ENCODE measurements around the gene PLPP3.

Gene PLPP3

DNA sequence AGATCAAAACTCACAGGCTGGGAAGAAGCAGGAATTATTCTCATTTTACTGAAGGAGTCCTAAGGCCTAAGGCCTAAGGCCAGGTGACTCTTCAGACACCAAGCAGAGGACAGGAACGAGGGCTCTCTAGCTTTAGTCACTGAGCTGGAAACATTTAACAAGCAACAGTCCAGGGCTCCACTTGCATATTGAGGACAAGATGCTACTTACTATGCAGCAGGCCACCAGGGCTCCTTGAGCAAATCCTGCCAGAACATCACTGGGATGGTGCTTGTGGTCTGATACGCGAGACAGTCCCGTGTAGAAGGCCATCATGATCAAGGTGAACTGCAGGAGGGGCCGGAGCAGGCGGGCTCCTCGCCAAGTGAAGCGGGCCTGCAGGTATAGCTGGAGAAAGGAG is 67.6 kb downstream of the PLPP3 start:
- H3K4me3 ChIP-seq (ENCODE audit: low read length), result no peak overlapping the region
- H3K36me3 ChIP-seq (ENCODE audit: control insufficient read depth, insufficient read depth, low read length), result no peaks in the 10 kb centered on the region
- H3K27me3 ChIP-seq (ENCODE audit: control insufficient read depth, insufficient read depth, low read length), result no peaks in the 10 kb centered on the region
- no peaks in the 10 kb centered on the region for H3K9me3 ChIP-seq (ENCODE audit: control insufficient read depth, low read length)
- H3K9ac ChIP-seq (ENCODE audit: low read length), result no peak overlapping the region
- peaks cover 52% of the 10 kb centered on the region for H3K4me1 ChIP-seq (ENCODE audit: control insufficient read depth, insufficient read depth, low read length)

DNA sequence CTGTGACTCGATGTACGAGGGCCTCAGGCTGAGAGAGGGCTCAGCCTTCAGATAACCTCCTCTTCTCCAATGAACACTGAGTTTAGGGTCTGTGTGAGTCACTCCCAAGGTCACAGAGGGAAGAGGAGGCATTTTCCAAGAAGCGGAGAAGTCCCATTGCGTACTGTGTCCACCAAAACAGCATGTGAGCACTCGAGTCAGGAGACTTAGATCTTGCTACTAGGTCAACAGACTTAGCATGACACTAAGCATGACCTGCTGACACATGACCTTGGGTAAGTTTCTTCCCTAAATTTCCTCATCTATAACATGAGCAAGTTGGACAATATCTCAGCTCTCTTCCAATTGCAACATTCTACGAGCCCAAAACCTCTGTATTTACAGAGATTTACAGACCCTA is 68.0 kb downstream of the PLPP3 start:
- H3K36me3 ChIP-seq (ENCODE audit: control insufficient read depth, insufficient read depth, low read length), result no peaks in the 10 kb centered on the region
- no peaks in the 10 kb centered on the region for H3K9me3 ChIP-seq (ENCODE audit: control insufficient read depth, low read length)
- no peak overlapping the region for H3K4me3 ChIP-seq (ENCODE audit: low read length)
- H3K4me1 ChIP-seq (ENCODE audit: control insufficient read depth, insufficient read depth, low read length), result peaks cover 52% of the 10 kb centered on the region
- H3K27me3 ChIP-seq (ENCODE audit: control insufficient read depth, insufficient read depth, low read length), result no peaks in the 10 kb centered on the region
- no peak overlapping the region for H3K9ac ChIP-seq (ENCODE audit: low read length)

DNA sequence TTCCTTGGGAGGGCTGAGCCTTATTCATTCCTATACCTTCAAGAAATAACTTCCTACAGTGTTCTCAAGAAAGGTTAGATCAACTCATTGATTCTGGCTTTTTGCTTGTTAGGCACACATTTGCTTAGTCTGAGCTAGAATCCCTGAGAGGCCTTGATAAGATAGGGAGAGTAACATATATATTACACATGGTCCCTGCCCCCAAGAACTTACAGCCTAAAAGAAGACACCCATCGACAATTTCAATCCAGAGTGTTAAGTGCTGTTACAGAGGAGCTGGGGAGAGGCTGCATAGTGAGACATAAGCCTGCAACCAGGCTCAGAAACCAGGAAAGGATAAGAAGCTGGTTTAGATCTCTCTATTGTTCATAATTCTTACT is 68.7 kb downstream of the PLPP3 start:
- H3K27me3 ChIP-seq (ENCODE audit: control insufficient read depth, insufficient read depth, low read length), result no peaks in the 10 kb centered on the region
- H3K4me3 ChIP-seq (ENCODE audit: low read length), result no peak overlapping the region
- no peak overlapping the region for H3K9ac ChIP-seq (ENCODE audit: low read length)
- peaks cover 52% of the 10 kb centered on the region for H3K4me1 ChIP-seq (ENCODE audit: control insufficient read depth, insufficient read depth, low read length)
- no peaks in the 10 kb centered on the region for H3K9me3 ChIP-seq (ENCODE audit: control insufficient read depth, low read length)
- peaks cover 5% of the 10 kb centered on the region for H3K36me3 ChIP-seq (ENCODE audit: control insufficient read depth, insufficient read depth, low read length)

DNA sequence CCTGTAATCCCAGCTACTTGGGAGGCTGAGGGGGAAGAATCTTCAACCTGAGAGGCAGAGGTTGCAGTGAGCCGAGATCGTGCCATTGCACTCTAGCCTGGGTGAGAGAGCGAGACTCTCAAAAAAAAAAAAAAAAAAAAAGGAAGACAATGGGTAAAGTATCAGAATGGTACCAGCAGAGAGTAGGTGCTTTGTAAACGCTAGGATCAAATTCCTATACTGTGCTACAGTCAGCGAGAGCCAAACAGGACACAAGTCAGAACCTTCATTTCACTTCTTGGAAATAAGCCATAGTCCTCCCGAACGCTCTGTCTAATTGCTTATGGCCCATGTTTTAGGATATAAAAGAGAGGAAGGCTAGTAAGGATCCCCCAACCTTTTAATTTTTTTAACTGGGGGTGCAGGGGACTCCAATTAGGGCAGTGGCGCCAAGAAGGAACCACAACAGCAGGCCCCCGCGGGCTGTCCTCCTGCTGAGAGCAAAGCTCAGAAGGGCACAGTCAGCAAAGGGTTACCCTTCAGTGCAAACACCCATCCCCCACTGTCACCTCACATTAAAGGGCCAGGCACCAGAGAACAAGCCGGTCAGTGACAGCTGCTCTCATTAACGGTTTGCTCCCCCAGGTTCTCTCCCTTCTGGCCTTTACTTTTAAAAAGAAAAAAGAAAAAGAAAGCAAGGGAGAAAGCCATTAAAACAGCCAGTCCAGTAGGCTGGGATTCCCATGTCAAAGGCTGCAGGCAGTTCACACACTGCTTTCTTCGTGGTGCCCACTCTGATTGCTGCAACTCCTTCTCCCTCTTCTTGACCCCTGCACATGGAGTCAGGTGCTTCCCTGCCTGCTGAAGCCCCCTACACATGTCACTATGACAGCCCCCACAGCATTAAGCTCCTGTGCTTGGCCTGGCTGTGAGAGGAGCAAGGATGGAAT is 69.4 kb downstream of the PLPP3 start:
- Histone ChIP-seq H3K36me3 (ENCODE audit: control insufficient read depth, insufficient read depth, low read length) (peaks cover 5% of the 10 kb centered on the region), H3K9ac (ENCODE audit: low read length) (no peak overlapping the region), H3K9me3 (ENCODE audit: control insufficient read depth, low read length) (no peaks in the 10 kb centered on the region), H3K27me3 (ENCODE audit: control insufficient read depth, insufficient read depth, low read length) (no peaks in the 10 kb centered on the region), H3K4me3 (ENCODE audit: low read length) (no peak overlapping the region), H3K4me1 (ENCODE audit: control insufficient read depth, insufficient read depth, low read length) (peaks cover 46% of the 10 kb centered on the region)

DNA sequence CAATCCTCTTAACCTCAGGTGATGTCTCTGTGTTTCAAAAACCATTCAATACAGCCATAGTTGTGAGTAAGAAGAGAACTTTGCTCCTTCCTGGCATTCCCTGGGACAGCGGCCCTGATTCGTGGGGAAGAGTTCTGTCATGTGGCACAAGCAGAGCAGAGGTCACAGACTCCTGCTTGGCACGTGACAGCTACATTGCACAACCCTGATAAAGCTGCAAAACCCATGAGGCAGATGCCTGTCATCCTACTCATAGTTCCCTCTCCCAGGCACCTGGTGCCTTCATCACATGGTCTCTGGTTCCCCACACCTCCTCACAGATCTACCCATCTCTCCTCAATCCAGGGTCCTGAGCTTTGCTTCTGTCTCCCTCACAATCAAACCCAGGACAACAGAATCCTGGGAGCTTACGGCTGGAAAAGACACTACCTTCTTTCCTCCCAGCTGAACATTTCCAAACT is 70.8 kb downstream of the PLPP3 start:
- Histone ChIP-seq H3K4me3 (ENCODE audit: low read length) (no peak overlapping the region), H3K9me3 (ENCODE audit: control insufficient read depth, low read length) (no peaks in the 10 kb centered on the region), H3K9ac (ENCODE audit: low read length) (no peak overlapping the region), H3K27me3 (ENCODE audit: control insufficient read depth, insufficient read depth, low read length) (no peaks in the 10 kb centered on the region), H3K4me1 (ENCODE audit: control insufficient read depth, insufficient read depth, low read length) (peaks cover 41% of the 10 kb centered on the region), H3K36me3 (ENCODE audit: control insufficient read depth, insufficient read depth, low read length) (peaks cover 5% of the 10 kb centered on the region)

DNA sequence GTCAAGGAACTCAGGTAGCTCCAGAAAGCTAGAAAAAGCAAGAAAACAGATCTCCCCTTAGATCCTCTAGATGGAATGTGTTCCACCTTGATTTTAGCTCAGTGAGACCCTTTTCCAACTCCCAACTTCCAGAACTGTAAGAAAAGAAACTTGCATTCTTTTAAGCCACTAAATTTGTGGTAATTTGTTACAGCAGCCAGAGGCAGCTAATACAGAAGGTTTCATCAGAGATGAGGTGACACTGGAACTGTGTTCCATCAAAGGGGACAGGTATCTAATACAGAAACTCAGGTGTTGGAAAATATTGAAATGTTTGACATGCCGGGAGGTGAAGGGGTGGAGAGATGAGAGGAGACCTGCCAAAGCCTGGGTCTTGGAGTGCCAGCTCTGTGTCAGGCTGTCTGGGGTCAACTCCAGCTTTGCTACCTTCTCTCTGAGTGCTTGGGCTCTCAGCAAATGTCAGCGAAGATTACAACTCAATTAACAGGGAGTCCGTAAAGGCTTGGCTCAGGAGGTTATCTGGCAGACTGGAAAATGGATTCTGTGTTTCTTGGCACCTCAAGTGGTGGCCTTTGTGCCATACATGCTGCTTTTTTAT is 71.3 kb downstream of the PLPP3 start:
- Histone ChIP-seq H3K4me3 (ENCODE audit: low read length) (no peak overlapping the region), H3K27me3 (ENCODE audit: control insufficient read depth, insufficient read depth, low read length) (no peaks in the 10 kb centered on the region), H3K9me3 (ENCODE audit: control insufficient read depth, low read length) (no peaks in the 10 kb centered on the region), H3K4me1 (ENCODE audit: control insufficient read depth, insufficient read depth, low read length) (peaks cover 41% of the 10 kb centered on the region), H3K36me3 (ENCODE audit: control insufficient read depth, insufficient read depth, low read length) (peaks cover 5% of the 10 kb centered on the region), H3K9ac (ENCODE audit: low read length) (no peak overlapping the region)

DNA sequence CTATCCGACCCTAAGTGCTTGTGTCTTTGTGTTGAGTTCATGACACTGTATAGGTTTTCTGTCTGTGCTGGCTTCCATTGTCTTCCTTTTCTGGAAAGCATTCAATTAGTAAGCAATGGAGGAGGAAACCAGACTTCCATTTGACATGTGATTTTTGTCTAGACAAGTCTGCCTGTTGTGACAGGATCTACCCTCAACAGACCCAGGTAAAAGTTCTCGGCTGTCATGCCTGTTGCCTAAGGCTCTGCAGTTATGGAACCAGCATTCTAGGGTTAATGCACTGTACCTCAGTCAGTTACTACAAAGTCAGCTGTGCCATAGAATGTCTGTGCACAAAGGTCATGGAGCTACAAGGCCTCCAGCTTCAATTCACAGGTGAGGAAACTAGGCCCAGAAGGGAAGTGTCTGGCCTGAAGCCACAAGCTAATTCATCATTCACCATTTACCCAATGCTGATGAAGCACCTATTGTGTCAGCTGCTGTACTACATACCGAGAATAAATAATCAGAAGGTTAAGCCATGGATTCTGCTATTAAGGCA is 72.3 kb downstream of the PLPP3 start:
- H3K9me3 ChIP-seq (ENCODE audit: control insufficient read depth, low read length), result no peaks in the 10 kb centered on the region
- H3K36me3 ChIP-seq (ENCODE audit: control insufficient read depth, insufficient read depth, low read length), result peaks cover 5% of the 10 kb centered on the region
- H3K4me1 ChIP-seq (ENCODE audit: control insufficient read depth, insufficient read depth, low read length), result peaks cover 41% of the 10 kb centered on the region
- no peaks in the 10 kb centered on the region for H3K27me3 ChIP-seq (ENCODE audit: control insufficient read depth, insufficient read depth, low read length)
- no peak overlapping the region for H3K4me3 ChIP-seq (ENCODE audit: low read length)
- H3K9ac ChIP-seq (ENCODE audit: low read length), result no peak overlapping the region

DNA sequence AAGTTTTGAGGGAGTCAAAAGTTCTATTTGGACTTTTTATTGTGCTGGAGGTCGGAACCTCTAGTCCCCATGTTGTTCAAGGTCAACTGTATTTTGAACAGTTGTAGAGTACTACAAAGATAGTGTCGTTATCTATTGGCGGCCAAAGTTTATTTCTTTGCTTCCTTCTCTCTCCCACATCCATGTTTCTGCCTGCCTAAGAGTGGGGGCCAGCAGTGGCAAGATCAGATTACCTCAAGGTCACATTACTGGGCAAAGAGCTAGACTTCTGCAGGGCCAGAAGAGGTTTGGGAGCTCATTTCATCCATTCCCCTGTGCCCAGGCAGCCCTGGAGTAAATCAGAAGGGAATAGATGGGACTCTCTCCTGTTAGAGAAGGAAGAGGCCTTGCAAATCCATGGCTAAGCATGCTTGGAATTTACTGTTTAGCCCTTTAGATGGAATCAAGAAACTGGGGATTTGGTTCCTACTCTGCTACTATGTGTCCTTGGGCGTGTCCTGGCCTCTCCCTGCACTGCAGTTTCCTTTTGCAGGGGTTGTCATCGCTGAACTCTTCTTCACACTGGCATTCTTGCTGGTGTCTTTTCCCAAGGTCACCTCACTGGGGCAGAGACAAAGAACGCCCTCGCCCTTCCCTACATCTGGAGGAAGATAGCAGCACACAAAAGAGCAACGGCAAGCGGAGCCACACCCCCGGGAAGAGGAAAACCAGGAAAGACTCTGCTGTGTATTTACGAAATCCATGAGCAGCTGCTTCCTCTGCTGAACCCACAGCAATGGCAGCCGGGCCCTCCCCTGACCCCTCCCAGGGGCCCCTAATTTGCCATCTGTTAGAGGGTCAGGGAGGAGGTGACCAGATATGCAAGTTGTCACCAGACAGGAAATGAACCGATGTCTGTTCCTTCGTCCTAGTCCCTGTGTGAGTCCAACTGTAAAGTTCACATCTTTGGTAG is 73.3 kb downstream of the PLPP3 start:
- Histone ChIP-seq H3K27me3 (ENCODE audit: control insufficient read depth, insufficient read depth, low read length) (no peaks in the 10 kb centered on the region), H3K4me3 (ENCODE audit: low read length) (no peak overlapping the region), H3K9me3 (ENCODE audit: control insufficient read depth, low read length) (no peaks in the 10 kb centered on the region), H3K36me3 (ENCODE audit: control insufficient read depth, insufficient read depth, low read length) (peaks cover 5% of the 10 kb centered on the region), H3K9ac (ENCODE audit: low read length) (no peak overlapping the region), H3K4me1 (ENCODE audit: control insufficient read depth, insufficient read depth, low read length) (peaks cover 41% of the 10 kb centered on the region)

DNA sequence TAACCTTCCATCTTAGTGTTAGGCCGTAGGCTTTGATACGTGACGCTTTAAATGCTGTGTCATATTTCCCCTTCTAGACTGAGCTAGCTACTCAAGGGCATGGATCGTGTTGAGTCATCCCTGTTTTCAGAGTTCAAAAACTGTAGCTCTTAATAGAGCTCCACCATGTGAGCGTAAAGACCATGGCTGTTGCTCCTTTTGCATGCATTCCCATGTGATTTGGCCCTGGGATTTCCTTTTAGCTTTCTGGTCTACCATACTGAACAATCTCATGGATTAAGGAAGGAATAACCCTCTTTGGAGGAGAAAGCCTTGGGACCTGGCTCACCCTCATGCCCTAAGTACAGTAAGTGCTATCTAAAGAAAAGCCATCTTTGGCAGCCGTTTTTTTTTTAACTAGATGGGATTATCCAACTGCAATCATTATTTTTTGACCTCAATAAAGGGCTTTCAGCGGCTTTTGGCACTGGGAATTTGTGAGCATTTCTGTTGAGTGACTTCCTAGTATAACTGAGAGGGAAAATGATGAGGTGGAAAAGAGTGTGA is 76.6 kb downstream of the PLPP3 start:
- peaks cover 5% of the 10 kb centered on the region for H3K36me3 ChIP-seq (ENCODE audit: control insufficient read depth, insufficient read depth, low read length)
- H3K9me3 ChIP-seq (ENCODE audit: control insufficient read depth, low read length), result no peaks in the 10 kb centered on the region

DNA sequence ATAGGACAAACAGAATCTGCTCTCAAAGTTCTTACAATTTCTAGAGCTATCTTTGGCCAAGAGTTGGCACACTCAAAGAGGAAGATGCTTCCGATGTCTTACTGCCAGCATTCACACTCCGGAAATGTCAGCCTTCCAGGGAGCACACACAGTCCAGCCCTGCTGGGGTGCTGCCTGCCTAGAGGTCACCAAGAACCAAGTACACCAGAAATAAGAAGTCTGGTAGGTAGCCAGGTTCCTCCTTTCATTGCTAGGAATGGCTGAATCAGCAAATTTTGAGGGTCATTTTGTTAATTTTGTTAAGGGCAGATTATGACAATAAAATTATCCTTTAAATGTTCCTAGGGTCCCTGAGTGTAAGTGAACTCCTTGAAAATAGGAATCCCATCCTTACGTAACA is 77.5 kb downstream of the PLPP3 start:
- Histone ChIP-seq H3K4me1 (ENCODE audit: control insufficient read depth, insufficient read depth, low read length) (peaks cover 19% of the 10 kb centered on the region), H3K36me3 (ENCODE audit: control insufficient read depth, insufficient read depth, low read length) (peaks cover 5% of the 10 kb centered on the region), H3K27me3 (ENCODE audit: control insufficient read depth, insufficient read depth, low read length) (no peaks in the 10 kb centered on the region), H3K9me3 (ENCODE audit: control insufficient read depth, low read length) (no peaks in the 10 kb centered on the region), H3K4me3 (ENCODE audit: low read length) (no peak overlapping the region), H3K9ac (ENCODE audit: low read length) (no peak overlapping the region)

More for the DNA sequence above, 76.6 kb downstream of the PLPP3 start:
- H3K4me3 ChIP-seq (ENCODE audit: low read length), result no peak overlapping the region
- peaks cover 21% of the 10 kb centered on the region for H3K4me1 ChIP-seq (ENCODE audit: control insufficient read depth, insufficient read depth, low read length)
- H3K27me3 ChIP-seq (ENCODE audit: control insufficient read depth, insufficient read depth, low read length), result no peaks in the 10 kb centered on the region
- H3K9ac ChIP-seq (ENCODE audit: low read length), result no peak overlapping the region

DNA sequence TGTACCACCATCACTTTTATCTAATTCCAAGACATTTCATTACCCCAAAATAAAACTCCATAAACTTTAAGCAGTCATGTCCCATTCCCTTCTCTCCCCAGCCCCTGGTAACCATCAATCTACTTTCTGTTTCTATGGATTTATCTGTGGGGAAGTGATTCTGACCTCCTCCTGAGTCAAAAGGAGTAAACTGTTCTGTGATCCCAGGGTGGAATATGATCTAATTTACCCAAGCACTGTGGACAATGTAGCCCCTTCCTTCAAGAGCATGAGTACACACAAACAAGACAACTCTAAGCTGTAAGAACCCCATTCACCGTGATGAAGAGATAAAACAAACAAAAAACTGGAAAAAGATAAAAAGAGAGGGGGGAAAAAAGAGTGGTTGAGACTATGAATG is 77.9 kb downstream of the PLPP3 start:
- H3K9me3 ChIP-seq (ENCODE audit: control insufficient read depth, low read length), result no peaks in the 10 kb centered on the region
- H3K36me3 ChIP-seq (ENCODE audit: control insufficient read depth, insufficient read depth, low read length), result peaks cover 5% of the 10 kb centered on the region
- peaks cover 19% of the 10 kb centered on the region for H3K4me1 ChIP-seq (ENCODE audit: control insufficient read depth, insufficient read depth, low read length)
- no peaks in the 10 kb centered on the region for H3K27me3 ChIP-seq (ENCODE audit: control insufficient read depth, insufficient read depth, low read length)
- H3K9ac ChIP-seq (ENCODE audit: low read length), result no peak overlapping the region
- no peak overlapping the region for H3K4me3 ChIP-seq (ENCODE audit: low read length)

Measured in mucosa of stomach (tissue), 1 donor.